ENCODE results near the gene ACY1. TPM values are rescaled to one million over a fixed set of nuclear protein-coding genes. Genes with fewer than 3 reads are reported as not detected.

Gene ACY1
- total RNA-seq, 1 donor from 2014 or later, result 14.6 TPM

- no peaks in the 10 kb centered on the region for H3K27me3 ChIP-seq (ENCODE audit: control insufficient read depth in 3 of 3, insufficient read depth in 3 of 3, low read length in 3 of 3)
- no peak overlapping the region for H3K4me3 ChIP-seq (ENCODE audit: low read length in 3 of 3)
- peaks cover 0 to 3% (median 2%) of the 10 kb centered on the region in 3 donors for H3K36me3 ChIP-seq (ENCODE audit: control insufficient read depth in 3 of 3, insufficient read depth in 3 of 3, low read length in 3 of 3)
- H3K9ac ChIP-seq (ENCODE audit: low read depth in 1 of 3, low read length in 3 of 3), result peak overlapping the region in 2 of 3 donors; percentile 30 to 50
- no peaks in the 10 kb centered on the region for H3K9me3 ChIP-seq (ENCODE audit: control insufficient read depth in 3 of 3, low read length in 3 of 3)
- H3K27ac ChIP-seq (ENCODE audit: low read depth, low read length), result peak overlapping the region; percentile 19
- H3K4me1 ChIP-seq (ENCODE audit: control insufficient read depth in 3 of 3, insufficient read depth in 3 of 3, low read length in 3 of 3), result peaks cover 61 to 73% (median 63%) of the 10 kb centered on the region in 3 donors
Observed at GRCh38 chr3:51969841-51970240, 13.5 kb upstream of the ACY1 start.

GRCh38 chr3:51970606-51971300 is 12.6 kb upstream of the ACY1 start:
- H3K4me3 ChIP-seq (ENCODE audit: low read length in 3 of 3), result no peak overlapping the region
- H3K27ac ChIP-seq (ENCODE audit: low read depth, low read length), result peak overlapping the region; percentile 19
- no peaks in the 10 kb centered on the region for H3K27me3 ChIP-seq (ENCODE audit: control insufficient read depth in 3 of 3, insufficient read depth in 3 of 3, low read length in 3 of 3)
- peaks cover 0 to 3% (median 2%) of the 10 kb centered on the region in 3 donors for H3K36me3 ChIP-seq (ENCODE audit: control insufficient read depth in 3 of 3, insufficient read depth in 3 of 3, low read length in 3 of 3)
- peak overlapping the region in 1 of 3 donors; percentile 50 for H3K9ac ChIP-seq (ENCODE audit: low read depth in 1 of 3, low read length in 3 of 3)
- H3K9me3 ChIP-seq (ENCODE audit: control insufficient read depth in 3 of 3, low read length in 3 of 3), result no peaks in the 10 kb centered on the region
- H3K4me1 ChIP-seq (ENCODE audit: control insufficient read depth in 3 of 3, insufficient read depth in 3 of 3, low read length in 3 of 3), result peaks cover 59 to 70% (median 60%) of the 10 kb centered on the region in 3 donors

- peaks cover 0 to 3% (median 2%) of the 10 kb centered on the region in 3 donors for H3K36me3 ChIP-seq (ENCODE audit: control insufficient read depth in 3 of 3, insufficient read depth in 3 of 3, low read length in 3 of 3)
- H3K4me3 ChIP-seq (ENCODE audit: low read length in 3 of 3), result no peak overlapping the region
- H3K4me1 ChIP-seq (ENCODE audit: control insufficient read depth in 3 of 3, insufficient read depth in 3 of 3, low read length in 3 of 3), result peaks cover 55 to 67% (median 56%) of the 10 kb centered on the region in 3 donors
- no peaks in the 10 kb centered on the region for H3K27me3 ChIP-seq (ENCODE audit: control insufficient read depth in 3 of 3, insufficient read depth in 3 of 3, low read length in 3 of 3)
- no peak overlapping the region for H3K27ac ChIP-seq (ENCODE audit: low read depth, low read length)
- H3K9ac ChIP-seq (ENCODE audit: low read depth in 1 of 3, low read length in 3 of 3), result peak overlapping the region in 1 of 3 donors; percentile 57
- no peaks in the 10 kb centered on the region for H3K9me3 ChIP-seq (ENCODE audit: control insufficient read depth in 3 of 3, low read length in 3 of 3)
Observed at GRCh38 chr3:51971350-51971749, 12.0 kb upstream of the ACY1 start.

- H3K9me3 ChIP-seq (ENCODE audit: control insufficient read depth in 3 of 3, low read length in 3 of 3), result no peaks in the 10 kb centered on the region
Observed at GRCh38 chr3:51974277-51974962, 8.9 kb upstream of the ACY1 start.

DNA sequence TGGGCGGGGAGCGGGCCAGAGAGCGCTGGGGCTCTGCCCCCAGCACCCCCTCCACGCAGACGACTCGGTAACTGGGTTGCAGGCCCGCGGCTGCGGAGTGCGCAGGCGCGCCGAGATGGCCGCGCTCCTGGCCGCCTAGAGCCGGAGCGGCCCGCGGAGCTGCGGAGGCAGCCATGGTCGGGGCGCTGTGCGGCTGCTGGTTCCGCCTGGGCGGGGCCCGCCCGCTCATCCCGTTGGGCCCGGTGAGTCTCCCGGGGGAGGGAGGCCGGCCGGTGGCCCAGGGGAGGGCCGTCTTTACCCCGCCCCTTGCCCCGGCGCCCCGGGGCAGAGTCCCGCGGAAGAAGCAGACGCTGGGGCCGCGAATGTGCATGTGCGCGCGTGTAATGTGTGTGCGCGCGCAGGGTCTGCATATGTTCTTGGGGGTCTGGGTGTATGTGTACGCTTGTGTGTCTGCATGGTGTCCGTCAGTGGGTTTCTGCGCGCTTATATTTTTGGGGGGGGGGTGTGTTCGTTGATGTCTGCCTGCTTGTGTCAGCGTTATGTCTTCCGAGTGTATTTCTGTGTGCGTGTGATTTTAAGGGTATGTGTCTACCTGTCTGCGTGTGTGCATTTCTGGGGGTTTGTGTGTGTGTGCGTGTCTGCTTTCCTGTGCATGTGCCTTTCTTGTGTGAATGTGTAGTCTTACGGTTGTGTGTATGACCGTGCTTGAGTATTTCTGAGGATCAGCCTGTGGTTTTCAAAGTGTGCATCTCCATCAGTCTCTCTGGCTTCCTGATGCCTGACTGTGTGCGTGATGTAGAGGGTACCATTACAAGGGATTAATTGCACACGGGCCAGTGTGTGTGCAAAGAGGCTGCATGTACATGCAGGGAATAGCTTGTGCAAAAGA is 8.1 kb upstream of the ACY1 start, which contains the start of gene ABHD14A:
TSS of gene ABHD14A (plus strand) at position 102 of the 889 bp plus-strand sequence. CDS start at position 174, 72 bp downstream.
- peaks cover 0 to 2% (median 1%) of the 10 kb centered on the region in 3 donors for H3K36me3 ChIP-seq (ENCODE audit: control insufficient read depth in 3 of 3, insufficient read depth in 3 of 3, low read length in 3 of 3)
- H3K9ac ChIP-seq (ENCODE audit: low read depth in 1 of 3, low read length in 3 of 3), result peak within 1 kb of the TSS; percentile 92 to 100 (median 98)
- peak within 1 kb of the TSS; percentile 98 for H3K27ac ChIP-seq (ENCODE audit: low read depth, low read length)
- H3K9me3 ChIP-seq (ENCODE audit: control insufficient read depth in 3 of 3, low read length in 3 of 3), result no peaks in the 10 kb centered on the region
- H3K27me3 ChIP-seq (ENCODE audit: control insufficient read depth in 3 of 3, insufficient read depth in 3 of 3, low read length in 3 of 3), result no peaks in the 10 kb centered on the region
- peaks cover 29 to 37% (median 32%) of the 10 kb centered on the region in 3 donors for H3K4me1 ChIP-seq (ENCODE audit: control insufficient read depth in 3 of 3, insufficient read depth in 3 of 3, low read length in 3 of 3)
- H3K4me3 ChIP-seq (ENCODE audit: low read length in 3 of 3), result peak within 1 kb of the TSS; percentile 76 to 97 (median 95)

More at GRCh38 chr3:51974277-51974962, 8.9 kb upstream of the ACY1 start:
- Histone ChIP-seq H3K27ac (ENCODE audit: low read depth, low read length) (peak overlapping the region; percentile 98), H3K4me1 (ENCODE audit: control insufficient read depth in 3 of 3, insufficient read depth in 3 of 3, low read length in 3 of 3) (peaks cover 36 to 45% (median 39%) of the 10 kb centered on the region in 3 donors), H3K9ac (ENCODE audit: low read depth in 1 of 3, low read length in 3 of 3) (peak overlapping the region; percentile 92 to 100 (median 98)), H3K27me3 (ENCODE audit: control insufficient read depth in 3 of 3, insufficient read depth in 3 of 3, low read length in 3 of 3) (no peaks in the 10 kb centered on the region), H3K4me3 (ENCODE audit: low read length in 3 of 3) (peak overlapping the region; percentile 76 to 97 (median 95)), H3K36me3 (ENCODE audit: control insufficient read depth in 3 of 3, insufficient read depth in 3 of 3, low read length in 3 of 3) (peaks cover 0 to 3% (median 0%) of the 10 kb centered on the region in 3 donors)

DNA sequence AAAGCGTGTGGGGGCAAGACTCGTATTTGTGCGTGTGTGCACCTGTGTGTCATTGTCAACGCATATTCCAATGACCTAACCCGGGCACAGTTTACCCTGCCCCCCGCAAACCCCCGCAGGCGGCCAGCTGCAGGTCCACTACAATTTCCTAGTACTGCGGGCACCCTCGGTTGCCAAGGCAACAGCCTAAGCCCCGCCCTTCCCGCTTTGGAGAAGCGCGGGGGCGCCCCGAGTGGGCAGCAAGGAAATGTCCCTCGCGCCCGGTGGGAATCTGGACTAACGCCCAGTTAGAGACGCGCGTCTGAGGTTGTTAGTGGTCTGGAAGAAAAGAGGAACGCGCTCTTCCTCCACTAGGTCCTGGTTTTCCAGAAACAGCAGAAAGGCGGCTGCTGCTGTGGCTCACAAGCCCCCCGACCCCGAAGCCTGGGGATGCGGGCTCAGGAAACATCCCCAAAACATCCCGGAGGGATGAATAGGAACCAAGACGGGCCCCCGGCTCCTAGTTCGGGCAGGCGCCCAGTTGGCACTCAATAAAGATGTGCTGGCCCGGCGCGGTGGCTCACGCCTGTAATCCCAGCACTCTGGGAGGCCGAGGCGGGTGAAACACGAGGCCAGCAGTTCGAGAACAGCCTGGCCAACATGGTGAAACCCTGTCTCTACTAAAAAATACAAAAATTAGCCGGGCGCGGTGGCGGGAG is 7.3 kb upstream of the ACY1 start:
- H3K27ac ChIP-seq (ENCODE audit: low read depth, low read length), result no peak overlapping the region
- H3K36me3 ChIP-seq (ENCODE audit: control insufficient read depth in 3 of 3, insufficient read depth in 3 of 3, low read length in 3 of 3), result peaks cover 3 to 9% (median 5%) of the 10 kb centered on the region in 3 donors
- no peaks in the 10 kb centered on the region for H3K9me3 ChIP-seq (ENCODE audit: control insufficient read depth in 3 of 3, low read length in 3 of 3)
- peak overlapping the region; percentile 76 to 97 (median 95) for H3K4me3 ChIP-seq (ENCODE audit: low read length in 3 of 3)
- H3K9ac ChIP-seq (ENCODE audit: low read depth in 1 of 3, low read length in 3 of 3), result peak overlapping the region in 2 of 3 donors; percentile 92 to 100
- peaks cover 21 to 35% (median 24%) of the 10 kb centered on the region in 3 donors for H3K4me1 ChIP-seq (ENCODE audit: control insufficient read depth in 3 of 3, insufficient read depth in 3 of 3, low read length in 3 of 3)
- H3K27me3 ChIP-seq (ENCODE audit: control insufficient read depth in 3 of 3, insufficient read depth in 3 of 3, low read length in 3 of 3), result no peaks in the 10 kb centered on the region

GRCh38 chr3:51977446-51978142 is 5.7 kb upstream of the ACY1 start:
- Histone ChIP-seq H3K9me3 (ENCODE audit: control insufficient read depth in 3 of 3, low read length in 3 of 3) (no peaks in the 10 kb centered on the region), H3K36me3 (ENCODE audit: control insufficient read depth in 3 of 3, insufficient read depth in 3 of 3, low read length in 3 of 3) (peaks cover 3 to 9% (median 8%) of the 10 kb centered on the region in 3 donors), H3K27me3 (ENCODE audit: control insufficient read depth in 3 of 3, insufficient read depth in 3 of 3, low read length in 3 of 3) (no peaks in the 10 kb centered on the region), H3K9ac (ENCODE audit: low read depth in 1 of 3, low read length in 3 of 3) (no peak overlapping the region), H3K27ac (ENCODE audit: low read depth, low read length) (no peak overlapping the region), H3K4me1 (ENCODE audit: control insufficient read depth in 3 of 3, insufficient read depth in 3 of 3, low read length in 3 of 3) (peaks cover 27 to 39% (median 29%) of the 10 kb centered on the region in 3 donors), H3K4me3 (ENCODE audit: low read length in 3 of 3) (no peak overlapping the region)

DNA sequence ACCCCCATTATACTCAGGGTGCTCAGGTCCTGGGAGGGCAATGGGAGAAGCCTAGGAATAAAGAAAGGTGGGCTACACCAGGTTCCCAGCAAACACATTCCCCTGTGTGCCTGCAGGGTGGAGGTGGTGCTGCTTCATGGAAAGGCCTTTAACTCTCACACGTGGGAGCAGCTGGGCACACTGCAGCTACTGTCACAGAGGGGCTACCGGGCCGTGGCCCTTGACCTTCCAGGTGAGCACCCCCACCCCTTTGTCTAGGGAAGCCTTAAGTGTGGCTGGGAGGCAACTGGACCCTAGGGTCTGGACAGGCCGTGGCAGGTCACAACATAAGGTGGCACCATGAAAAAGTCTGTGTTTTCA is 5.2 kb upstream of the ACY1 start:
- no peak overlapping the region for H3K4me3 ChIP-seq (ENCODE audit: low read length in 3 of 3)

More for the DNA sequence above, 5.2 kb upstream of the ACY1 start:
- no peaks in the 10 kb centered on the region for H3K27me3 ChIP-seq (ENCODE audit: control insufficient read depth in 3 of 3, insufficient read depth in 3 of 3, low read length in 3 of 3)
- no peaks in the 10 kb centered on the region for H3K9me3 ChIP-seq (ENCODE audit: control insufficient read depth in 3 of 3, low read length in 3 of 3)
- no peak overlapping the region for H3K27ac ChIP-seq (ENCODE audit: low read depth, low read length)
- H3K36me3 ChIP-seq (ENCODE audit: control insufficient read depth in 3 of 3, insufficient read depth in 3 of 3, low read length in 3 of 3), result peaks cover 3 to 9% (median 8%) of the 10 kb centered on the region in 3 donors
- H3K9ac ChIP-seq (ENCODE audit: low read depth in 1 of 3, low read length in 3 of 3), result no peak overlapping the region
- peaks cover 31 to 44% (median 33%) of the 10 kb centered on the region in 3 donors for H3K4me1 ChIP-seq (ENCODE audit: control insufficient read depth in 3 of 3, insufficient read depth in 3 of 3, low read length in 3 of 3)

Measured in skeletal muscle tissue (tissue), 4 donors.